Measurements from ENCODE around the gene MT3.
A peak's percentile ranks its signal among the peaks of the same experiment; 100 is the strongest.

- TF ChIP-seq HDAC2 (IDR thresholded peaks at IDR 0.05; ENCODE audit: borderline replicate concordance in 1 of 2, low read depth in 2 of 2, low read length in 2 of 2): no peak
- no peak for TF ChIP-seq CTCF (IDR thresholded peaks at IDR 0.05; ENCODE audit: control extremely low read depth in 1 of 3, insufficient read depth in 1 of 3, low read depth in 1 of 3, low read length in 3 of 3)
- TF ChIP-seq ATF3 (IDR thresholded peaks at IDR 0.05; ENCODE audit: insufficient read depth, low read depth, low read length): no peak
- peak; percentile 82 for TF ChIP-seq EZH2 (IDR thresholded peaks at IDR 0.05; ENCODE audit: low read depth, low read length, severe bottlenecking)
Observed at GRCh38 chr16:56608876-56609462, 19.6 kb downstream of the MT3 start.

Data from H1 (cell line).